ENCODE results near the gene AGR2.
"Not testable (repeated sequence)": the region's sequence is repeated elsewhere in the genome, so short reads cannot be mapped to it uniquely, and the experiment has no call there.

The AGR2 gene

GRCh38 chr7:16804674-16805439, at the start of gene AGR2:
Gene AGR2, minus strand, starts transcription at chr7:16804999. Its CDS starts 3,203 bp downstream, at chr7:16801796.
- DNase-seq = no peak

GRCh38 chr7:16853189-16853588, 48.4 kb upstream of the AGR2 start:
- DNase-seq = not testable (repeated sequence)

- peak in 1 of 2 donors; percentile 43 for DNase-seq
These were observed 47.0 kb upstream of the AGR2 start for GRCh38 chr7:16851829-16852228.

DNA sequence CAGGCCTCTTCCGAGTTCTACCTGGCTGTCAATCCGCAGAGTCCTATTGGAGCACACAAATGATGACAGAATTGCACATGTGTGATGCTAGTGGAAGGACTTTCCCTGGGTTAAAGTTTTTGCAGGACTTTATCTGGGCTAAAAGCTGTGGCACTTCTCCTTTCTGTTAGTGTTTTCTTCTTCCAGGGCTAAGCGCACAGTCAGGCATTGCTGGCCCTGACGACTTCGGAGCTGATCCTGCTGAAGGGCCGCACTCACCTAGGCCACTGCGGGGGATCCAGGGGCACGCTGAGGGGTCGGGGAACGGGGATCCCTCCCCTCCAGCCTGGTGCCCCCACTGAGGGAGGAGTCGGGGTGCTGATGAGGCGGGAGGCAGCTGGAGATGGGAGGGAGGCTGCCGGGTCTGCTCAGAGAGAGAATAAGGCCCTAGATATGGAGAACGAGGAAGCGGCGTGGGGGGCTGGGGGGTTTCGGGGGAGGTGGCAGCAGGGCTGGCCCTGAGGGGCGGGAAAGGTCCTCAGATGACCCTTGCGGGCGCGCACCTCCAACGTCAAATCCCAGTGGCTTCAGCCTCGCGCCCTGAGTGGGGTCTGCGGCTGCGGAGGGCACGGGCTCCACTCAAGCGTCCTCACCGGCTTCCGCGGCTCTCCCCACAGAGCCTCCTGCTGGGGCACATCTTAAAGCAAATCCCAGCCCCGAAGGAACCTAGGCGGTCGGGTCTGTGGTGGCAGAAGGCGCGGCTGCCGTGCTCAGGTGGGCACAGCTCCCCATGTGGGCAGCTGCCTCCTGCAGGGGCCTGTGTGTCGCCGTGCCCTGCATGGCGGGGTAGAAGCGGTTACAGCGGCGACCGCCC, 46.0 kb upstream of the AGR2 start:
- no peak for DNase-seq

GRCh38 chr7:16849296-16850148, 44.7 kb upstream of the AGR2 start:
- no peak for DNase-seq

DNA sequence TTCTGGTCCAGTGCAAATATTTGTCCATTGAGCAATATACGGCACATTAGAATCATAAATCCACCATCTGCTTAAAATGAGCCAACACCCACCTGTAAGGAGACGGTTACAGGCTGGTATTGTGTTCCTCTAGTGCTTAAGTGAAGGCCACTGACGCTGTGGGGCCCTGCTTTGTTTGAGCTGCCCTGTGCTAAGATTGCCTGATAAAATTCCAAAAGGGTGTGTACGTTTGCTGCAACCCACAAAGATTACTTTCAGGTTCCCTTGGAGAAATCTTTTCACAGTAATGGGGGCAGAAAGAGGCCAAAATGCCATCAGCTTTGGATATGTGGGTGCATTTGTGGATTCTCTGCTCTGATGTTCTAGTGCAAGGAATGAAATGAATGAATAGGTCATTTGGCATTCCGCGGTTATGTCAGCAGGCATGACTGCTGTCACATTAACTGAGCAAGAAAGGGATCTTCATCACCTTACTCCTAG, 42.6 kb upstream of the AGR2 start:
- no peak for DNase-seq

DNA sequence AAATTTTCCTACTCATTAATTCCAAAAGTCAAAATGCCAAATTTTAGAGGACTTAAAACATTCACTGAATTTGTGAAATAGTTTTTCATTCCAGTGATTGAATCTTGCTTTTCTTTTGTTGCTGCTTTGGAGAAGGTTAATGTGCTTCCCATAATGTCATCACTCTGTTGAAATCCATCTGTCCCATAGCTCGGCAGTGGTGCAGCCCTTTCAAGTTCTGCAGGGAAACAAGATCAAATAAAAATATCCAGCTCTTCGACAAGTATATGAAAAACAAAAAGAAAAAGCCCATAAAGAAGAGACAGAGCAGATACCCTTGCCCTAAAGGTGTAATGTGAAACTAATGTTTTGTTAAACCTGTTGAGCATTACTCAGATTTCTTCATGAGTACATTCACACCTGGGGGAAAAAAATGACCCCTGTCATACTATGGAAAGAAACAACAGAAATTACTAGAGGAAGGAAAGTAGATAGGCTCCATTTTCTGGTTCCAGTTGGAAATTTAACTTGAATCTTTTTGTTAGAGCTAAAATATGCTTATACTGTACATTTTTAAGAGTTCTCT, 41.9 kb upstream of the AGR2 start:
- DNase-seq = no peak

- no peak for DNase-seq
These were observed 40.9 kb upstream of the AGR2 start for GRCh38 chr7:16845746-16846145.

GRCh38 chr7:16841681-16842080, 36.9 kb upstream of the AGR2 start:
- DNase-seq = no peak

- DNase-seq = no peak
These were observed 35.3 kb upstream of the AGR2 start for GRCh38 chr7:16840094-16840493.

DNA sequence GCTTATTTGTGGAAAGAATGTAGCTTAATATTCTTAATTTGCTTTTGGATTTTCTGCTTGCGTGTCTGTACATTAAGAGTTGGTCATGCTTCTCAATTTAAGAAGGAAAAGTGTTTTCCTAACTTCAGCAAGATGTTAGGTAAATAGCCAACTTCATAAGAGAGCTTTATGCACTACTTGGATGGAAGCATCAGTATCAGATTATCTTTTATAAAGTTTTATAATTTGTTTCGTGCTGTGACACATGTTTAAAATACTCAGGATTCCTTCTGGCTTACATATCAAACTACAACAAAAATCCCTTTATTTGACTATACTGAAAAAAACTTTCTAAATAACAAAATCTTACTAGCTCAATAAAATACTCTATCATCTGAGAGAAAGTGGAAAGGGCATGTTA, 34.8 kb upstream of the AGR2 start:
- no peak for DNase-seq

DNA sequence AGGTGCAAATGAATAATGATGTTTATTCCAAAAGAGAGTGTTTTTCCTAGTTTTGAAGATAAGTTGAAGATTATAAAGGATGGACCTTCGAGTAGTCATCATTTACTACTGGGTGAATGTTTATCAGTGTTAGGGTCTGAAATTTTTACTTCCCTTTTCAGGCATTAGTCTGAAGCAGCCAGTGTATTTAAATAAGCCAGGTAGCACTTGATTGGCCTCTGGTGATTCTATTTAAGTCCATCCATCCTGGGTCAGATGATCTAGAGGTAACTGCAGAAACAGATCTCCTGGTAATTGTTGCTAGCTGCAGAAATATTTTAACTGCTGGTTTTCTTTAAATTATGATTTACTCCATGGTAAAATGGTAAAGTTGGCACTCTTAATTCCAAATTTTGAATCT, 34.1 kb upstream of the AGR2 start:
- no peak for DNase-seq

- no peak for DNase-seq
These were observed 33.6 kb upstream of the AGR2 start for GRCh38 chr7:16838386-16838785.

GRCh38 chr7:16836481-16836880, 31.7 kb upstream of the AGR2 start:
- no peak for DNase-seq

- DNase-seq = no peak
These were observed 28.6 kb upstream of the AGR2 start for GRCh38 chr7:16833373-16833772.

DNA sequence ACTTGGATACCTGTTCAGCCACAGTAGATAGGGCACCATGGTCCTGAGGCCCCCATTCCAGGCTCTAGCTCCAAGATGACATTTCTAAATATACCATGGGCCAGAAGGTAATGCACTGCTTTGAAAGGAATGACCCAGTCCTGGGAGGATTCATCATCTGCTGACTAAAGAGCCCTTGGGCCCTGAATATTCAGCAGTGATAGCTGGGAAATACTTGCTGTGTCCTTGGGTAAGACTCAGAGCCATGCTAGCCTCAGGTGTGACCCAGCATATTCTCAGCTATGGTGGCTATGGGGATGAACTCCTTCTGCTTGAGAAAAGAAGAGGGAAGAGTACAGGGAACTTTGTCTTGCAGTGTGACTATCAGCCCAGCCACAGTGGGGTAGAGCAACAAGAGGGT, 21.3 kb upstream of the AGR2 start:
- DNase-seq = no peak

DNA sequence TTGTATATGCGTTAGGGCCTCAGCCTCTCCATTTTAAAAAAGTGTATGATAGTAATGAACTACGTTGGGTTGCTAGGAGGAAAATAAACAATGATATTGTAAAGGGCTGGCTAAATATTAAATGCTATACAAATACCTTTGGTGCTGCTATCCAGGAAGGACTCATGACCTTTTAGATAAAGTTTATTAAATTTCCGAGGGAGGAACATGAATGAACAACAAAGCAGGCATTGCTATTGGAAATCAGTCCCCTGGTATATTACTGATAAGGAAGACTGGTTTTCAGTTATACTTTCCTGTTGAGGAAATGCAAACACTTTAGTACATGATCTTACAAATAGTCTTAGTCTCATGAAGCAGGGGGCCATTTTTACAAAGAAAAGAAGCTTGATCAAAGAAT, 17.2 kb upstream of the AGR2 start:
- DNase-seq = no peak

DNA sequence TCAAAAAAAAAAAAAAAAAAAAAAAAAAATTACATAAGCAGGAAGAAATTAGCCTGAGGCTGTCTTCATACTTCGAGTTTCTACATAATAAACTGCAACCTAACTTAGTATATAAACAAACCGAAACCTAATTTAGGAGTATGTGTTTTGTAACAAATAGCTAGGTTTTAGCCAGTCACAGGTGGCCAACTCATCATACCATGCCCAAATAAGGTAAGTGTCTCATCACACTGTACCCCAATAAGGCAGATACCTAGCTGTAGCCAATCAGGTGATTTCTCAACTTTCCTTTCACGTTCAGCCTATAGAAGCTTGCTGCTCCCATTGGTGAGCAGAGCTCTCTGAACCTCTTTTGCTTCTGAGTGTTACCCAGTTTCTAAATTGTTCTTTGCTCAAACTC, 13.9 kb upstream of the AGR2 start:
- DNase-seq = no peak

- DNase-seq = no peak
These were observed 12.7 kb upstream of the AGR2 start for GRCh38 chr7:16817536-16817935.

DNA sequence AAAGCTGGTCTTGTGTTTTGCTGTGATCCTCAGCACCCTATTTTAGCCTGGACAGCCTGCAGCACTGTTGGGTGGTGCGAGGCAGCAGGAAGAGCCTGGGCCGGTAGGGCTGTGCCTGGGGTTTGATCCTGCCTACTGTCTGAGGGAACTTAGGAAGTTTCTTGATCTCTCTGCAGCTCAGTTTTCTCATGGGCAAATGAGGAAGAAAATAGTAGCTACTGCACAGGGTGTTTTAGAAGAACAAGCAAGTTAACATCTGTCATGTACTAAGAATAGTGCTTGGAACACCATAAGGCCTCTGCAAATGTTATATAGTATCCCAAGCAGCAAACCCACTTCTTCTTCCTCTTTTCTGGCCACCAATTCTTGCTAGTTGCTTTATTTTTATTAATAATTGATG, 12.0 kb upstream of the AGR2 start:
- no peak for DNase-seq

DNA sequence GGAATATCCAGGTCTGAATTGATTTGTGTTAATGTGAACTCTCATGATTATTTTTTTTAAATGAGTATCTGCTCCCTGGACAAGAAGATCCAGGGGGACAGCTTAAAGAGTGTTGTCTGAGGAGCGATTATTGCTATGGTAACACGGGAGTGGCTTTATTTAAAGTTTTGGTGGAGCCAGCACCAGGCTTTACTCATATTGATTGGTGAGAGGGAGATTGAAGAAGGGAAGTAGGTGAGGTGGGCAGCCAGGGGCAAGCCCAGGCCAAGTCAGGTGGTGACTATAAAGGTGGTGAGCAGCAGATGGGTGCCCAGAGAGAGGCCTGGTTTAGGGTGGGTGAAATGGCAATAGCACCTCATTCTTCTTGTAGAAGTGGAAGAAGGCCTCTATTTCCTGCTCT, 10.2 kb upstream of the AGR2 start:
- DNase-seq = no peak

GRCh38 chr7:16813232-16813616, 8.4 kb upstream of the AGR2 start:
- DNase-seq = no peak
